GM19395 (cell line): ENCODE results near the gene AHRR.
"Not testable (repeated sequence)": the region's sequence is repeated elsewhere in the genome, so short reads cannot be mapped to it uniquely, and the experiment has no call there.

Experiments used
- ATAC-seq: cut with Tn5 transposase; IDR thresholded peaks from one replicate; pipeline ENCODE4 v1.9.1; 2021; ENCODE audit warnings: mild to moderate bottlenecking, moderate library complexity; ENCODE audit not compliant: unreplicated experiment

AHRR gene

DNA sequence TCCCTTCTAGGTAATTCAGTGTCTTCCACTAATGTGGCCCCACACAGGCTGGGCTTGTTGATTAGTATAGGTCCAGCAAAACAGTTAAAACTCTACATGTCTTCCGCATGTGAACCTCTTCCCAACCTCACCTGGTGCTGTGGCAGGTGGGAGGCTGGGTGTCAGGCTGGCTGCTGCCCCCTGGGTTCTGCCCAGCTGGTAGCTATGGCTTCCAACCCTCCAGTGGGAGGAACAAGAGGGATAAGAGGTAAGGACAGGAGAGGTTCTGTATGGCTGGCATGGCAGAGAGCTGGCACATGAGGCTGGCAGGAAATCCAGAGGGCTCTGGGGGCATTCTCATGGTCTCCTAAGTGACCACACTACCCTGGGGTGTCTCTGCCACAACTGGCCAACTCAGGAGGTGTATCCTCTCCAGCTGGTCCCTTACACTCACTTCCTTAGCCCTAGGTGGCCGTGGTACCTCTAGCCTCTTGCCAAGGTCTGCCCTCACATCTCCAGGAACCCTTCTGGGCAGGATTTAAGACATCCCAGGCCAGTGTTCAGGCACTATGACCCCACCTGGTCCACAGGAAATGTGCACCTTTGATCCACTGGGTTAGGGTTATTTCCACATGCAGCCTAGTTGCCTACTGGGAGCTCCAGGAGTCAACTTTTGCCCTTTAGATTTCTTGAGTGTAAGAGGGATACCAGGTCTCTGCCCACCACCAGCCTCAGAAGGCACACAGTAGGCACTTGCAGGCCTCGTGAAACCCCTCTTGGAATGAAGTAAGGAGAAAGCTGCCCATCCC is 41.7 kb downstream of the AHRR start:
- ATAC-seq, result no peak

DNA sequence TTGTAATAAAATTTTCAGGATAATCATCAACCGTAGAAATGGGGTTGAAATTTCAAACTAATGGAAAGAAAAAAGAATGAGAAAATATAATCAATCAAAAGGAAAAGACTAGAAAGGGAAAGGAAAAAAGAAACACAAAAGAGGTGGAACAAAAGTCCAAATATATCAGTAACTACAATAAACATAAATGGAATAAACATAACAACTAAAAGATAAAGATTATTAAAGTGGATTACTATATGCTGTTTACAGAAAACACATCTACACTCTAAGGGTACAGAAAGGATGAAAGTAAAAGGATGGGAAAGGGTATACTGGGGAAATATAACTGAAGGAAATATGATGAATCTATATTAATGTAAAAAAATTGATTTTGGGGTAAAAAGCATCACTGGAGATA is 43.0 kb downstream of the AHRR start:
- ATAC-seq, result no peak

DNA sequence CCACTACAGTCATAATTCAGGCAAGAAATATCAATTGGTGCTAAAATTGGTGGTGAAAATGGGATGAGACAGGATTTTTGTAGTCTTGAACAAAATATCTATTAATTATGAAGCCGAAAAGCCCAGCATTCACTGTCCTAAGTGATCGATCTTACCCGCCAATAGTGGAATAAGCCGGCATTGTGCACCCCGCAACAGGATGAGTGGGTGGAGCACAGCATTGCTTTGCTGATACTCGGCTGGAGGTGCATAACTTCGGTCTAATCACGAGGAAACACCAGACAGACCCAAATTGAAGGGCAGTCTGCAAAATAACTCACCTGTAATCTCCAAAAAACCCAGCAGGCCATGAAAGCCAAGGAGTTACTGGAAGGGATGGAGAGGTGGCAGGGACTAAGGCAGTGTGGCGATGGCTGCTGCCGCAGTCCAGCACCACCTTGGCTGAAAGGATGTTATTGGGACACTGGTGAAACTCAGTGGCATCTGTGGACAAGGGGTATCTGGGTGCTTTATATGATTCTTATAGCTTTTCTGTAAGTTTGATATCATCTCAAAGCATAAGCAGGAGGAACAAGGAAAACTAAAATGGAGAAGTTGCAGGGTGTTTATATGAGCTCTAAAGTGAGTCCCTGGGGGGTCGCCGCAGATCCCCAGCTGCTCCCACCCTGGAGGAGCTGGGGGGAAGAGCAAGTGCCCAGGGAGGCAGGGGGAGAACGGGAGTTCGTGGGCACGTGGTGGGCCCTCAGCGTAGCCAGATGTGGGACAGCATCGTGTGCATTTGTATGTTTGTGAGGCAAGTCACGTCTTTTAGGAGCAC is 45.2 kb downstream of the AHRR start:
- ATAC-seq, result no peak

DNA sequence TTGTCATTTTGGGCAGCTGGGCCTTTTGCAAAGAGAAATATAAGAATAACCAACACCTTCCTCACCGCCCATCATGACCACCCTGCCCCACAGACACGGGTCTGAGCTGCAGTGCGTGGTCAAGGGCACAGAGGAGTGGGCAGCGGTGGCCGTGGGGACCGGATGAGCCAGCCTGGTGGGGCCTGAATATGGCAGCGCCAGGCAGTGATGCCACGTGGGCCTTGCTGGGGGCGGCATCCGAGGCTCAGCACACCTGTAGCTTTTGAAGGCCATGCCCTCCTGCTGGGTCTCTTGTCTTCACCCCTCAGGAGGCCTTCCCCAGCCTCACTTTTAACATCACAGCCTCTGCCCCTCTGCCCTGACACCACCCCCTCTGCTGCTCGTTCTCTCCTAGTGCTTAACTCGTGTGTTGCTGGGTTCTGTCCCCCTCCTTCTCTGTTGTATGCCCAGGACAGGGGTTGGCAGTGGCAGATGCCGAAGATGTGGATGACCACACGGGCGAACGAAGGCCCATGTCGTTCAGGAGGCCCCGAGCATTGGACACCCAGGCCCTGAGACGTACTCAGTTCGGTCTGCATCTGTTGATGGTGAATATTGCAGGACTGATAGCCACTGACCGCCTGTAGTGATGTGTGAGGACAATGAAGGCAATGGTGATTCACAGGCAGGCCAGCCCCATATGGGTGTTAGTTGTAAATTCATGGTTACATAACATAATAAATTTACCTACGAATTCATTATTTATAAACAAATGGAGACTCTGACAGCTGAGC is 46.0 kb downstream of the AHRR start:
- no peak for ATAC-seq

DNA sequence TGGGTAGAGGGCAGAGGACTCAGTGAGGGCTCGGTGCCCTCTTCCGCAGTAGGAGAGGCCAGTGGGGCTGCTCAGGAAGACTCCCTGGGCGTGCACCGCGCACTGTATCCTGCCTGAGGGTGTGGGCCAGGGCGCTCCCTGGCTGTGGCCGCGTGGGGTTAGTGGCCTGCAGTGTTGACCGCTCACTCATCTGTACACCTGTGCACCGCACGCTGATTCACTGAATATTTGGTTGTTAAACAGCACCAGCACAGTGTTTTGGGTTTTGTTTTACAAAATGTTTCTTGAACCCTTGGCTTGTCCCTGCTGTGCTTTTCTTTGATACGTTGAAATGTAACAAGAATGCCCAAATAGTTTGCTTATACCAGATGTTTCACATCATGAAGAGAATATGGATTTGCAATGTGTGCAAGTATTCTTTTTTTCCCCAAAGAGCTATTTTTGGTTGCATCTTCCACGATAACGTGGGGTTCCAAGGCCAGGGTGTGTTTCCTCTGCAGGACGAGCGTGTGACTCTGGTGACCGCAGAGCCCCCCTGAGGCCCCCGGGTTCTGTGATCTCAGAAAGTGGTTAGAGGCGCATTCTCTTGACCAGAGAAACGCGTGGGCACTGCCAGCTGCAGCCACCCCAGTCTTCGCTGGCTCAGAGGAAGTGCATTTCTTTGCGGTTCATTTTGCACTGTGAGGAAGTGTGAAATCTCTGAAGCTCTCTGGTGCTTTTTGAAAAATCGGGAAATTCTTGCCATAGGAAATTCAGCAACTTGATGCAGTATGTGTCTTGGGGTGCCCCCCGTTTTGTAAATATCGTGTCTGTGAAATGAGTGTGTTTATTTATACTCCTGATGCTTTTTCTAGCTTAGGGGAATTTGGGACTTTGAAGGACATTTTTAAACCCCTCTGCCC is 46.9 kb downstream of the AHRR start:
- ATAC-seq, result peak; percentile 51

DNA sequence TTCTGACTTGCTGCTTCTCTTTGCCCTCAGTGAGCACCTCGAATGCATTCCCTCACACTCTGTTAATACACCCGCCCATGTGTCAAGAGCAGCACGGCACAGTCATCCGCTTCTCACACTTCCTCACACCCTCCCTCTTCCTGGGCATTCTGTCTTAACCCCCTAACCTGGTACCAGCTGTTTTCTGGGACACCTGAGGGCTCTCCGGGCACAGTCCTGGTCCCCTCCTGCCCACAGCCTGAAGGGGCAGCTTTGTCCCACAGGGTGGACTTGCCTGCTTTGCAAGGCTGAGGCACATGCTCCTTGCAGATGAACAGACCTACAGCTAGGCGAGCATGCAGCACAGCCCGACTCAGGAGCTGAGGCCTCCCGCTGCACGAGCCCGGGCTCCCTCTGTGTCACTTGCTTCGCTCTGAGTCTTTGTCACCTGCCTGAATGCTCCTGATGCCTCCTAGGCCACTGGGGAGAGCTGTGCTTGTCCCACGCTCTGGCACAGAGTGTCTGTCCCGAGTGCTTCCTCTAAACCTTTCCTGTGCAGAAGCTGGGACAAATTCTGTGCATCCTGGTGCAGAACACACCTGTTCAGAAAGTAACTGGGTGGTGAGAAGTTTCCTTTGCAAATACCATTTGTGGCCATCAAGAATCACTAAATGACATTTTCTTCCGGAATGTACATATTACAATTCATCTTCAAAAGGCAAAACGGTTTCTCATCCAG is 47.8 kb downstream of the AHRR start:
- no peak for ATAC-seq

DNA sequence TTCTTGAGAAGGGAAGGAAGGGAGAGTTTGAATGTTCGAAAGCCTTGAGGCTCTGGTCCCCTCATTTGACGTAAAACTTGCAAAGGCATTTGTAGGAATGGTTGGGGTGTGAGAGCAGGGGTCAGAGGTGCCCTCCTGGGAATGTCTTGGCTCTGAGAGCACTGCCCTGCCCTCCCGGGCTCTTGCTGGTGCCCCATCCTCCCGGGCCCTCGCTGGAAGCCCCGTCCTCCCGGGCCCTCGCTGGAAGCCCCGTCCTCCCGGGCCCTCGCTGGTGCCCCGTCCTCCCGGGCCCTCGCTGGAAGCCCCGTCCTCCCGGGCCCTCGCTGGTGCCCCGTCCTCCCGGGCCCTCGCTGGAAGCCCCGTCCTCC is 48.3 kb downstream of the AHRR start:
- ATAC-seq, result not testable (repeated sequence)

DNA sequence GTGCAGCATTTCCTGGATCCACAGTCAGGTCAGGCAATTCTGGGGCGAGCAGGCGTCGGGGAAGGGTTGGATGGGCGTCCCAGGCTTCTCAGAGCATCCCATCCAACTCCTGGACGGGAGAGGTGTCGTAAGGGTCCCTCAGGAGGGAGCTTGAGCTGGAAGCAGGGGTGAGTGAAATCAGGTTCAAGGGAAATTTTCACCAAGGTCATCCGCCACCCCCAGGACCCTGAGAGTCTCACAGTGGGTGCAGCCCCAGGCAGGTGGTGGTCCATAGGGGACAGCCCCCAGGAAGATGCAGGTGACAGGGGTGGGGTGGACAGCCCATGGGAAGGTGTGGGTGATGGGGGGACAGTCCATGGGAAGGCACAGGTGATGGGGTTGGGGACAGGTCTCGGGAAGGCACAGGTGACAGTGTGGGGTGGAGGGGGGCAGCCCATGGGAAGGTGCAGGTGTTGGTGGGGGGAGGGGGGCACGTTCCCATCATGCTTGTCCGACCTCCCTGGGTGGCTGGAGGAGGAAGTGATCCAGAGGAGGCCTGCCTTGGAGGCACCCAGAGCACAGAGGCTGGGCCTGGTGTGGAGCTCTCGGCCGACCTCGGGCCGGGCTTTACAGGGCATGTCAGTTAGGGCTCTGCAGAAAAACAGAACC is 48.9 kb downstream of the AHRR start:
- ATAC-seq, result no peak

DNA sequence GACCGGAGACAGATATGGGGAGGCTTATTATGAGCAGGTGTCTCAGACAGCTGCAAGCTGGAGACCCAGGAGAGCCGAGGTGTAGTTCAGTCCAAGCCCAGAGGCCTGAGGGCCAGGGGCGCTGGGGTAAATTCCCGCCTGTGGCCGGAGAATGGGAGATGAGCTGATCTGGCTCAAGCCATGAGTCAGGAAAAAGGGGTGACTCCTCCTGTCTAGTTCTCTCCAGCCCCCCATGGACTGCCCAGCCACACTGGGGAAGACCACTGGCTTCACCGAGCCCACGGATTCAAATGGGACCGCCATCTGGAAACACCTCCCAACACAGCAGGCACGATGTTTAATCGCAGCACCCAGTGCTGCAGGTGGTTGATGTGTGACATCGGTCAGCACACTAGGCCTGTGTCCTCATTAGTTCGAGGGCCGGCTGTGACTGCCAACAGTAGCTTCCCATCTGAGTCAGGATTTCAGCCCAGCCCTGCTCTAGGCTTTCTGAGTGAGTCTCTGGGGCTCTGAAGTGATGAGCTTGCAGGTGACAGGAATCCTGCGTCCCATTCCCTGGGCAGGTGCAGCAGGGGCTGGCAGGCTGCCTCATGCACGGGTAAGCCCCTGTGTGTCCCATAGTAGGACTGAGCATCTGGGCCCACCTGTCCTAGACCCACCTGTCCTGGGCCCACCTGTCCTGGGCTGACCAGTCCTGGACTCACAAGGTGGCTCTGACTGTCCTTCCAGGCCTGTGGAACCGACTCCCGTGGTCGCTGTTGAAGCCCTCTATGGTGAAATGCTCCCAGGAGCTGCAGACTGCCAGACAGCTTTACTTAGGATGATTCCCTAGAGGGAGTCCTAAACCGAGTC is 49.7 kb downstream of the AHRR start:
- ATAC-seq, result no peak

DNA sequence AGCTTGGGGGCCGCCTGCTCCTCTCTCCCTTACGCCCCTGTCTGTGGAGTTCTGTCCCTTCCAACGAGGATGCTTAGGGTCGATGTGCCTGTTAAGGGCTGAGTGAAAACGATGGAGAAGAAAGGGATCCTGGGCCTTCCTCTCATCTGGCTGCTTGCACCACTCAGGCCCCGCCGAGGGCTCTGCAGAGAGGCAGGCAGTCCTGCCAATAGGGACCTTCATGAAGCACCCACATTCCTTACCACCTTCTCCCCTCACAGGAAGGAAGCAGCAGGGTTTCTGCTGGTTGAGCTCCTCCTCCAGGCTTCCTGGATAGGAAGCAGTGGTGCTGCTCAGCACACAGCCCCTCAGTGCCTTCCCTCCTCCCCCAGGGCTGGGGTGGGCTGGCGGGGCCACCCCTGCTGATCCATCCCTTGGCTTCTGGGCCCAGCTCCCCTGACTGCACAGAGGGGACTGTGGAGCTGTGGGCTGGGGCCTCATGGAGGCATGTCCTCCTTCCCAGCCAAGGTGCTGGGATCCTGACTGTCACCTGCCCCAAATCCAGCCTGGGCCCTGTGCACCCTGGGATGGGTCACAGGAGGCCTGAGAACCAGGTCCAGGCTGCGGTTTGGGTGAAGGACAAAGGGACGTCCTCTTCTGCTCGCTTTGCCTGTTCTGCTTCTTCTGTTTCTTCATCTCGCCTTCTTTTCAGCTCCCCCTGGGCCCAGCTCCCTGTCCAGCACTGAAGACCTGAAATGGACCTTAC is 50.5 kb downstream of the AHRR start:
- ATAC-seq, result no peak

DNA sequence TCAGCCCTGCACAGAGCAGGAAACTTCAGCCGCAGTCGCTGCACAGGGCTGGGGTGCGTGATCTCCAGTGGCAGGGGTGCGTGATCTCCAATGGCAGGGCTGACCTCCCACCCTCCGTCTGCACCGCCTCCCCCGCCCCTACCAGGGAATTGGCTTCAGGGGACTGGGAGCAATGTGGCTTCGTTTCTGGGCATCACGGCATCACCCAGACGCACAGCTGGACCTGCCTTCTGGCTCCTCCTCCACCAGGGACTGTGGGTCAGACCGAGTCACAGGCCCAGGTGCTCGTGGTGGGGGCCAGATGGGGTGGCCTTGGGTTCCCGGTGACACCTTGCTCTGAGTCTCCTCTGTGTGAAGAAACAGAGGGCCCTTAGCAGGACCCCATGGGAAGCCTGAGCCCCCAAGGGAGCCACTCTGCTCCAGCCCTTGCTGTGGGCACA is 51.1 kb downstream of the AHRR start:
- ATAC-seq, result no peak

DNA sequence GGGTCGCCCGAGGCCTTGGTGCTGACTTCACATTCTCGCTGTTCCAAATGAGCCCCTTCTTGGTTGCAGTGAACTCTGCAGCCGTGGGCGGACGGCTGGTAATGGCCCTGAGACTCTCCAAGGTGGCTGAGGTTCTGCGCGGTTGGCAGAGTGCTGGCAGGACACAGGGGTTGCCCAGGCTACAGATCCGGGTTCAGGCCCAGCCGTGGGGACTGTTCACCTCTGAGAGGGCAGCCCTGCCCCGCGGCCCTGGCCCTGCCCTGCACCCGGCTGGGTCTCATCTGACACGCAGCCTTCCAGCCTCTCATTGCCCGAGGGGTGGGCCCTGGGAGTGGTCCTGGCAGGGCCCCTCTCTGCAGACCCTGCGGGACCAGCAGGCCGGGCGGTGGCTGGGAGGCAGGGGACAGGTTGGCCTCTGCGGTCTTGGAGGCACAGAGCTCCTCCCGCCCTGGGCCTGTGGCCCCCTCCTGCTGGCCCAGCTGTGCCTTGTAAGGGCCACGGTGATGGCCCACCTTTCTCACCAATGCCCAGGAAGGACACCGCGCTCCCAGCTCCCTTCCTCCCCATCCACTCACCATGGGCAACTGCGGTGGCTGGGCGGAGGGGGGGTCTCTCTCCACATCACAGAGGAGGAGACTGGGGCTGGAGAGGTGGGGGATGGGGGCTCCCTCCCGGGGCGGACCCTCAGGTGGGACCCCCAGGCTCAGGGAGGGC is 51.6 kb downstream of the AHRR start:
- ATAC-seq, result peak; percentile 9

DNA sequence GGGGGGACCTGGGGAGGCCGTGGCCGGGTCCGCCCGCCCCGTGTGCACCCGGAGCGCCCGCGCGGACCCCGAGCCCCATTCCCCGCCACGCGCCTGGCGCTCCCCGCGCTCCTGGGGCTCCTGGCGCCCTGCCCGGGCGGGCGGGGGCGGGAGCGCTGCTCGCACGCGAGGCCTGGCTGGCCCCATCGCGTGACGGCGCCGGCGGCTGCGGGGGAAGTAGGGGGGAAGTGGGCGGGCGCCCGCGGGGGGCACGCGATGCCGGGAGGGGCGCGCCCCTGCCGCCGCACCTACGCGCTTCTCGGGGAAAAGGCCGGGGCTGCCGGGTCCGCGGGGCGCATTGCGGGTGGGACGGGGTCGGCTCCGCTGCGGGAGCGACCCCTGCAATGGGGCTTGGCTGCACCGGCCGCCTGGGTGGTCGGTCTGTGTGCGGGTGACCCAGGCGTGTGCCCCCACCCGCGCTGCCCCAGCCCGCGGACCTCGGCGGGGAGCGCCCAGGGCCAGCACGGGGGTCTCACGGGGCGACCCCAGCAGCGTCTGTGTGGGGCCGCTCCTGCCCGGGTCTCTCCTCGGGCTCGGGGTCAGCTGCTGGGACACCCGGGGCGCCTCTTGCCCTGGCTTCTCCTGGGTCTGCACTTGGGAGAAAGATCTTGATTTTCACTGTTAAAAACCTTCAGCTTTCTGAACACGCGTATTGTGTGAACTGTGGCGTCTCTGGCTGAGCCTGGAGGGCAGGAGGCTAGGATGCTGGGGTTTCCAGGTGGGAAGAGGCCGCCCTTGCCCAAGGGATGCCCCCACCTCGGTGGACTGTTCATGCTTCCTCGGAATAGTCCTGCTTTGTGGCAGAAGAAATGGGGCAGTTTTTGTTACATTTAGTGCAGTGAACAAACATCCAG is 52.4 kb downstream of the AHRR start:
- ATAC-seq, result peak; percentile 43

DNA sequence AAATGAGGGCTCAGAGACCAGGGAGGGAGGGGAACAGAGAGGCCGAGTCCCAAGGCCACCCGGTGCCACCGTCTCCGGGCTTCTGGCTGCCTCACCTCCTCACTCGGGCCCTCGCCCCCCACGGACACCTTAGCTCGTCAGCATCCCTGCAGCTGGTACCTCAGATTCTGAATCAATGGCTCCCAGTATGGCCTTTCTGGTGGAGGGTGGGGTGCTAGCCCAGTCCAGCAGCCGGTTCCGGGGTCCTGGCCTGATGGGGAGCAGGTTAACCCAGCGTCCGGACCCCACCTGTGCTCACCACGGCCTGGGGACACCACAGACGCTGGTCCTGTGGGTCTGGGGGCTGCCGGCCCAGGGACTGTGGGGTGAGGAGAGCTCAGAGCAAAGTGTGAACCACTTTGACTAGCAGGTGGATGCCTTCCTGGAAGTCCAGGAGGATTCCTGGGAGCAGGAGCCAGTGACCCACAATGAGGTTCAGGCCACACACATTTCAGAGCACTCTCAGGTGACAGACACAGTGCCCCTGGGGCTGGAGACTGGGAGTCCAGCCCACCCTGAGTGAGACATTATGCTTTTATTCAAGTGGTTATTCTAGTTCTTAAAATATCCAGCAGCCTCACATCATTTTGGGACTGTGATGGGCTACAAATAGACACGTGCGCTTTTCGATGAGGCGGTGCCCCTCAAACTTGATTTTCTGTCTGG is 53.3 kb downstream of the AHRR start:
- no peak for ATAC-seq

DNA sequence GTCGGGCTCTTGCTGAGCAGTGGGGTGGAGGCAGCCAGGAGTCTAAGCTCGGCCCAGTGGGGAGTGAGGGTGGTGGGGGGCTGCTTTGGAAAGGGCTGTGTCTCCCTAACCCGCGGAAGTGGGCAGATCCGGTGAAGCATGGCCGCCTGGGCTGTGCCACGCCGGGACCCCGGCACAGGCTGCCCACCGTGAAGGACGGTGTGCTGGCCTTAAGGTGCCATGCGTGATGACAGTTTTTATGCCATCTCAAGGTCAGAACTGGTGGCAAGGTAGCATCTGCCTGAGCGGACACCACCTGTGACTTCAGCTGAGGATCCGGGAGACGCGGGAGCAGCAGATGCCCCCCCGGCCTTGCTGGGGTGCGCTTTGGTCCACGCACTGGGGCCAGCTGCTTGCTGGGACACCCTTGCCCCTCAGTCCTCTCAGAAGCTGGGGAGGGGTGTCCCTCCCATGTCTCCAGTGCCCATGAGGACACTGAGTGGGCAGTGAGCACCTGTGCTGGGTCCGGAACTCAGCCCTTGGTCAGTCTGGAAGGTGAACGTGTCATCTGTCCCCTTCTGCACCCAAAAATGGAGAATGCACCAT is 53.9 kb downstream of the AHRR start:
- no peak for ATAC-seq
